Measurements from ENCODE around the gene PIP5K1B. TPM values are rescaled to one million over a fixed set of nuclear protein-coding genes. Genes with fewer than 3 reads are reported as not detected.

PIP5K1B gene
- total and polyA plus RNA-seq, 2 experiments from 2014 or later, result 3.7 to 10.2 TPM

- H3K27ac ChIP-seq, result no peak overlapping the region
- WGBS (ENCODE audit: low lambda C conversion rate, missing lambda C conversion rate), result 98% methylated on average over 5 of the region's 5 CpGs
- TF ChIP-seq CTCF (IDR thresholded peaks at IDR 0.05; ENCODE audit: poor library complexity) (no peak), EZH2phosphoT487 (IDR thresholded peaks at IDR 0.05; ENCODE audit: low read depth, severe bottlenecking, unreplicated experiment) (no peak), EZH2 (IDR thresholded peaks at IDR 0.05; ENCODE audit: borderline replicate concordance) (no peak)
- no peaks in the 10 kb centered on the region for H3K27me3 ChIP-seq
- no peak for DNase-seq (ENCODE audit: low spot score)
- H3K9me3 ChIP-seq (ENCODE audit: low read depth), result no peaks in the 10 kb centered on the region
- no peak overlapping the region for H2AFZ ChIP-seq
- H3K4me3 ChIP-seq, result no peak overlapping the region
- no peaks in the 10 kb centered on the region for H3K9me2 ChIP-seq (replicated peaks; ENCODE audit: insufficient read depth)
- no peaks in the 10 kb centered on the region for H3K4me1 ChIP-seq (ENCODE audit: insufficient read depth)
- no peaks in the 10 kb centered on the region for H3K79me2 ChIP-seq
- H4K20me1 ChIP-seq (ENCODE audit: insufficient read depth, poor library complexity, severe bottlenecking), result no peaks in the 10 kb centered on the region
- H3K4me2 ChIP-seq, result no peak overlapping the region
- H3K36me3 ChIP-seq (replicated peaks; ENCODE audit: insufficient read depth, low read depth), result no peaks in the 10 kb centered on the region
These were observed 291.4 kb downstream of the PIP5K1B start for GRCh38 chr9:68996462-68996861.

- Histone ChIP-seq H3K4me1 (ENCODE audit: insufficient read depth) (no peaks in the 10 kb centered on the region), H3K4me2 (no peak overlapping the region), H3K4me3 (no peak overlapping the region), H3K27ac (no peak overlapping the region), H3K36me3 (replicated peaks; ENCODE audit: insufficient read depth, low read depth) (no peaks in the 10 kb centered on the region), H3K27me3 (no peaks in the 10 kb centered on the region), H2AFZ (no peak overlapping the region), H3K9me3 (ENCODE audit: low read depth) (no peaks in the 10 kb centered on the region), H4K20me1 (ENCODE audit: insufficient read depth, poor library complexity, severe bottlenecking) (no peaks in the 10 kb centered on the region), H3K9me2 (replicated peaks; ENCODE audit: insufficient read depth) (no peaks in the 10 kb centered on the region), H3K79me2 (no peaks in the 10 kb centered on the region)
- WGBS (ENCODE audit: low lambda C conversion rate, missing lambda C conversion rate), result 64% methylated on average over 3 of the region's 3 CpGs
- DNase-seq (ENCODE audit: low spot score), result no peak
- TF ChIP-seq EZH2phosphoT487 (IDR thresholded peaks at IDR 0.05; ENCODE audit: low read depth, severe bottlenecking, unreplicated experiment) (no peak), CTCF (IDR thresholded peaks at IDR 0.05; ENCODE audit: poor library complexity) (no peak), EZH2 (IDR thresholded peaks at IDR 0.05; ENCODE audit: borderline replicate concordance) (no peak)
These were observed 292.6 kb downstream of the PIP5K1B start for GRCh38 chr9:68997666-68998065.

GRCh38 chr9:68998385-68998784, 293.3 kb downstream of the PIP5K1B start:
- WGBS (ENCODE audit: low lambda C conversion rate, missing lambda C conversion rate), result 89% methylated on average over 4 of the region's 4 CpGs
- Histone ChIP-seq H3K27me3 (no peaks in the 10 kb centered on the region), H3K79me2 (no peaks in the 10 kb centered on the region), H3K9me2 (replicated peaks; ENCODE audit: insufficient read depth) (no peaks in the 10 kb centered on the region), H3K4me2 (no peak overlapping the region), H3K9me3 (ENCODE audit: low read depth) (no peaks in the 10 kb centered on the region), H3K36me3 (replicated peaks; ENCODE audit: insufficient read depth, low read depth) (no peaks in the 10 kb centered on the region), H2AFZ (no peak overlapping the region), H4K20me1 (ENCODE audit: insufficient read depth, poor library complexity, severe bottlenecking) (no peaks in the 10 kb centered on the region), H3K4me1 (ENCODE audit: insufficient read depth) (no peaks in the 10 kb centered on the region), H3K27ac (no peak overlapping the region), H3K4me3 (no peak overlapping the region)
- no peak for DNase-seq (ENCODE audit: low spot score)
- no peak for TF ChIP-seq EZH2 (IDR thresholded peaks at IDR 0.05; ENCODE audit: borderline replicate concordance)
- no peak for TF ChIP-seq CTCF (IDR thresholded peaks at IDR 0.05; ENCODE audit: poor library complexity)
- TF ChIP-seq EZH2phosphoT487 (IDR thresholded peaks at IDR 0.05; ENCODE audit: low read depth, severe bottlenecking, unreplicated experiment), result no peak

GRCh38 chr9:68998812-68999211, 293.8 kb downstream of the PIP5K1B start:
- Histone ChIP-seq H3K9me2 (replicated peaks; ENCODE audit: insufficient read depth) (no peaks in the 10 kb centered on the region), H3K27me3 (no peaks in the 10 kb centered on the region), H3K4me2 (no peak overlapping the region), H3K4me1 (ENCODE audit: insufficient read depth) (no peaks in the 10 kb centered on the region), H3K27ac (no peak overlapping the region), H2AFZ (no peak overlapping the region), H3K79me2 (no peaks in the 10 kb centered on the region), H4K20me1 (ENCODE audit: insufficient read depth, poor library complexity, severe bottlenecking) (no peaks in the 10 kb centered on the region), H3K36me3 (replicated peaks; ENCODE audit: insufficient read depth, low read depth) (no peaks in the 10 kb centered on the region), H3K4me3 (no peak overlapping the region), H3K9me3 (ENCODE audit: low read depth) (no peaks in the 10 kb centered on the region)
- WGBS (ENCODE audit: low lambda C conversion rate, missing lambda C conversion rate), result 83% methylated on average over 5 of the region's 5 CpGs
- no peak for TF ChIP-seq EZH2 (IDR thresholded peaks at IDR 0.05; ENCODE audit: borderline replicate concordance)
- no peak for TF ChIP-seq CTCF (IDR thresholded peaks at IDR 0.05; ENCODE audit: poor library complexity)
- no peak for TF ChIP-seq EZH2phosphoT487 (IDR thresholded peaks at IDR 0.05; ENCODE audit: low read depth, severe bottlenecking, unreplicated experiment)
- DNase-seq (ENCODE audit: low spot score), result no peak

Data from hepatocyte (in vitro differentiated cells).